GM12878 (cell line): ENCODE results near the gene ASCC3.

Experiments used
- EP300 ChIP-seq, 2 experiments: fragments of 150-350 bp in 1 of 2; IDR thresholded peaks; 2 replicates each; pipeline ENCODE4 v1.6.1; 2011 to 2012; ENCODE audit warnings: low read depth in 2 of 2, low read length in 2 of 2, borderline replicate concordance in 1 of 2, improper control_type of control experiment in 1 of 2, inconsistent platforms in 1 of 2; ENCODE audit not compliant: control insufficient read depth in 1 of 2
- EZH2 ChIP-seq: IDR thresholded peaks from 2 replicates; pipeline ENCODE4 v1.6.1; 2012; ENCODE audit warnings: low read depth, mild to moderate bottlenecking, control low read depth, inconsistent platforms, low read length, borderline replicate concordance; ENCODE audit not compliant: control insufficient read depth
- KLF5 ChIP-seq: fragments of 450-650 bp; IDR thresholded peaks from 2 replicates; pipeline ENCODE4 v1.6.1; 2014; ENCODE audit warnings: mild to moderate bottlenecking; ENCODE audit not compliant: partially characterized antibody
- POLR2AphosphoS5 ChIP-seq: IDR thresholded peaks from 2 replicates; pipeline ENCODE4 v1.6.1; 2011; ENCODE audit warnings: mild to moderate bottlenecking, low read length, inconsistent platforms
- RFX5 ChIP-seq: IDR thresholded peaks from 2 replicates; pipeline ENCODE4 v1.6.1; 2011; ENCODE audit warnings: low read depth, low read length, improper control_type of control experiment
- SREBF2 ChIP-seq: IDR thresholded peaks from 2 replicates; pipeline ENCODE4 v1.6.1; 2012; ENCODE audit warnings: mild to moderate bottlenecking, low read length
- TF ChIP-seq, protein P1 (sequence below), 3 experiments: IDR thresholded peaks in 2 of 3; conservative IDR thresholded peaks in 1 of 3; 2 replicates each; pipeline ENCODE4 v1.5.1; 2011; ENCODE audit warnings: low read depth in 3 of 3, low read length in 3 of 3, mild to moderate bottlenecking in 3 of 3, control low read depth in 2 of 3, moderate library complexity in 2 of 3, inconsistent platforms in 1 of 3, mixed read lengths in 1 of 3; ENCODE audit not compliant: control insufficient read depth in 2 of 3, insufficient read depth in 1 of 3; ENCODE audit errors: extremely low read depth in 1 of 3
- TF ChIP-seq, protein P2 (sequence below): fragments of 450-650 bp; IDR thresholded peaks from 2 replicates; pipeline ENCODE4 v1.6.1; 2014; ENCODE audit warnings: mild to moderate bottlenecking

DNA sequence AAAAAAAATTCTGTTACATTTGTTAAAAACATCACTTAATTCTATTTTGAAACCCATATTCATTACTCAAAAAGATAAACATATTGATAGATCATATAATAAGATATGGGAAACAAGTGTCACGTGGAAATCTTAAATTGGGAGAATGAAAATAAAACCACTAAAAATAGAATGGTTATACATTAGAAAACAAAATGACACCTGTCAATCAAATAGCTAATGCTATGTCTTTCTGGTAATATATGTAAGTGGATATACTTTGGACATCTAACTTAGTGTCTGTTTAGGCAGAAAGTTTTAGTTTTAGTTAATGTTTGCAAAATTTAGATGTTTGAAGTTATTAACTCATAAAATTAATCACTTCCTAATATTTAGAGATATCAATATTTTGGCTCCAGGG is 321.3 kb downstream of the ASCC3 start:
- TF ChIP-seq SREBF2 = no peak
- TF ChIP-seq, protein P1, sequence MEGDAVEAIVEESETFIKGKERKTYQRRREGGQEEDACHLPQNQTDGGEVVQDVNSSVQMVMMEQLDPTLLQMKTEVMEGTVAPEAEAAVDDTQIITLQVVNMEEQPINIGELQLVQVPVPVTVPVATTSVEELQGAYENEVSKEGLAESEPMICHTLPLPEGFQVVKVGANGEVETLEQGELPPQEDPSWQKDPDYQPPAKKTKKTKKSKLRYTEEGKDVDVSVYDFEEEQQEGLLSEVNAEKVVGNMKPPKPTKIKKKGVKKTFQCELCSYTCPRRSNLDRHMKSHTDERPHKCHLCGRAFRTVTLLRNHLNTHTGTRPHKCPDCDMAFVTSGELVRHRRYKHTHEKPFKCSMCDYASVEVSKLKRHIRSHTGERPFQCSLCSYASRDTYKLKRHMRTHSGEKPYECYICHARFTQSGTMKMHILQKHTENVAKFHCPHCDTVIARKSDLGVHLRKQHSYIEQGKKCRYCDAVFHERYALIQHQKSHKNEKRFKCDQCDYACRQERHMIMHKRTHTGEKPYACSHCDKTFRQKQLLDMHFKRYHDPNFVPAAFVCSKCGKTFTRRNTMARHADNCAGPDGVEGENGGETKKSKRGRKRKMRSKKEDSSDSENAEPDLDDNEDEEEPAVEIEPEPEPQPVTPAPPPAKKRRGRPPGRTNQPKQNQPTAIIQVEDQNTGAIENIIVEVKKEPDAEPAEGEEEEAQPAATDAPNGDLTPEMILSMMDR (IDR thresholded peaks at IDR 0.05 in 2 of 3, conservative IDR thresholded peaks at IDR 0.05 in 1 of 3; ENCODE audit: control insufficient read depth in 2 of 3, extremely low read depth in 1 of 3, insufficient read depth in 1 of 3, low read depth in 3 of 3, low read length in 3 of 3) = no peak
- TF ChIP-seq KLF5 = no peak
- TF ChIP-seq, protein P2, sequence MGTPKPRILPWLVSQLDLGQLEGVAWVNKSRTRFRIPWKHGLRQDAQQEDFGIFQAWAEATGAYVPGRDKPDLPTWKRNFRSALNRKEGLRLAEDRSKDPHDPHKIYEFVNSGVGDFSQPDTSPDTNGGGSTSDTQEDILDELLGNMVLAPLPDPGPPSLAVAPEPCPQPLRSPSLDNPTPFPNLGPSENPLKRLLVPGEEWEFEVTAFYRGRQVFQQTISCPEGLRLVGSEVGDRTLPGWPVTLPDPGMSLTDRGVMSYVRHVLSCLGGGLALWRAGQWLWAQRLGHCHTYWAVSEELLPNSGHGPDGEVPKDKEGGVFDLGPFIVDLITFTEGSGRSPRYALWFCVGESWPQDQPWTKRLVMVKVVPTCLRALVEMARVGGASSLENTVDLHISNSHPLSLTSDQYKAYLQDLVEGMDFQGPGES = no peak
- TF ChIP-seq EP300 (IDR thresholded peaks at IDR 0.05; ENCODE audit: borderline replicate concordance in 1 of 2, control insufficient read depth in 1 of 2, low read depth in 2 of 2, low read length in 2 of 2) = no peak
- no peak for TF ChIP-seq EZH2
- TF ChIP-seq POLR2AphosphoS5 = no peak
- TF ChIP-seq RFX5 = no peak
